Stimulated activated effector memory CD8-positive, alpha-beta T cell treated with anti-CD3 and anti-CD28 coated beads, Interleukin-12 subunit alpha, Interleukin-12 subunit beta, amount 100 ng/mL, for 72 hours (primary cell): ENCODE results near the gene GABARAP.
A peak's percentile ranks its signal among the peaks of the same experiment; 100 is the strongest.

Source experiments
- ATAC-seq: fragments of 150-1000 bp; cut with Tn5 transposase; 2 replicates; pipeline ENCODE4 v1.10.0; 2021
- DNase-seq, 2 donors: peaks; one replicate each; pipeline ENCODE4 v3.0.0; 2021 to 2022; ENCODE audit warnings: low spot score in 2 of 2
- H3K27ac Mint-ChIP-seq: one replicate; pipeline ENCODE4 v1.8.0; 2022; ENCODE audit warnings: mild to moderate bottlenecking, mixed read lengths
- H3K36me3 Mint-ChIP-seq: one replicate; pipeline ENCODE4 v1.8.0; 2022; ENCODE audit warnings: mild to moderate bottlenecking, mixed read lengths
- H3K4me1 Mint-ChIP-seq: one replicate; pipeline ENCODE4 v1.8.0; 2022; ENCODE audit warnings: mixed read lengths
- H3K4me3 Mint-ChIP-seq: one replicate; pipeline ENCODE4 v1.8.0; 2022; ENCODE audit warnings: mild to moderate bottlenecking, mixed read lengths
- H3K9me3 Mint-ChIP-seq: one replicate; pipeline ENCODE4 v1.8.0; 2022; ENCODE audit warnings: mixed read lengths

The GABARAP gene

DNA sequence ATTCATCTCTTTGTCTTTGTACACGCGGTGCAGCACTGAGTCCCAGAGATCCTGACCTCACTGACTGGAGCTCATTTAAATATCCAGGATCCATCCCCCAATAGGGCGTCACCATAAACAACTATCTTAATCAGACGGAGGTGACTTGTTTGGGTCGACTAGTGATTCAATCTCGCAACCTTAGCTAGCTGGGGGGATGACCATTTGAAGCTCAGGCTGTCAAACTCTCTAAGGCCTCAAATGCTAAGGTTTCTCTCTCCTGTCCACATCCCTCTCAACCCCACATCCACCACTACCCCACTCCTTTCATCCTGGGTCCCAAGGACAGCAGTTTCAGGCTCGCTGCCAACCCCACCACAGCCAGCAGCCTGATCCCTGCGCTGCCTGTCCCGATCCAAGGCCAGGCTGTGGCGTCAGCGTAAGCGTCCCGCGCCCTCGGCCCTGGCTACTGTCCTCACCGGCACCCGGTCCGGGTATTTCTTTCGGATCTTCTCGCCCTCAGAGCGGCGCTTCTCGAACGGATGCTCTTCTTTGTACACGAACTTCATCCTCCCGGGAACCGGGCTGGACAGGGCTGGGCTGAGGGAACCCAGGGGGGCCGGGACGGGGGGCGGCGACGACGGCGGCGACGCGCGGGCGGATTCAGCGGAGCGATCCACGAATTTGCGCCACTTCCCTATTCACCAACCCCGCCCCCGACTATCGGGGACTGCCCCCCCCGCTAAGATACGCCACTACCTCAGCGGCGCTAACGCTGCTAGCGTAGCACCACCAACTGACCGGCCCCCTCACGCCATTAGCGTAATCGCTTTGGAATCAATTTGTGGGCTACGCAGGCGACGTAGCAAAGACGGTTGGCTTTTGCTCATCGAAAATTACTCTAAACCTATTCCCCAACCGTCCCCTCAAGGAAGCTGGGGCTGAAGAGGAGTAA is at the start of gene GABARAP:
TSS of gene GABARAP (minus strand) at position 667 of the 934 bp plus-strand sequence. CDS start at position 548, 119 bp downstream.
- peak within 1 kb of the TSS; percentile 99 for H3K4me3 Mint-ChIP-seq
- no peaks in the 10 kb centered on the region for H3K9me3 Mint-ChIP-seq
- H3K36me3 Mint-ChIP-seq = peaks cover 96% of the 10 kb centered on the region
- peaks cover 59% of the 10 kb centered on the region for H3K4me1 Mint-ChIP-seq
- H3K27ac Mint-ChIP-seq = peak within 1 kb of the TSS; percentile 99
- peak; percentile 59 for ATAC-seq
- DNase-seq = peak; percentile 87 to 97

GRCh38 chr17:7290685-7291084 is 48.4 kb upstream of the GABARAP start:
- Mint-ChIP-seq H3K9me3 (no peaks in the 10 kb centered on the region), H3K4me3 (no peak overlapping the region), H3K4me1 (peaks cover 10% of the 10 kb centered on the region), H3K36me3 (no peaks in the 10 kb centered on the region), H3K27ac (no peak overlapping the region)
- DNase-seq (no peak), ATAC-seq (no peak)

GRCh38 chr17:7290166-7290565 is 47.9 kb upstream of the GABARAP start:
- Mint-ChIP-seq H3K36me3 (no peaks in the 10 kb centered on the region), H3K4me1 (peaks cover 5% of the 10 kb centered on the region), H3K4me3 (no peak overlapping the region), H3K27ac (no peak overlapping the region), H3K9me3 (no peaks in the 10 kb centered on the region)
- DNase-seq (no peak), ATAC-seq (no peak)

- no peak for ATAC-seq
- no peaks in the 10 kb centered on the region for H3K9me3 Mint-ChIP-seq
Measured at GRCh38 chr17:7289256-7290032, 47.2 kb upstream of the GABARAP start.

GRCh38 chr17:7285679-7286078 is 43.4 kb upstream of the GABARAP start:
- no peaks in the 10 kb centered on the region for H3K36me3 Mint-ChIP-seq
- ATAC-seq (no peak), DNase-seq (no peak)
- H3K27ac Mint-ChIP-seq = no peak overlapping the region
- H3K9me3 Mint-ChIP-seq = no peaks in the 10 kb centered on the region
- H3K4me1 Mint-ChIP-seq = peaks cover 18% of the 10 kb centered on the region
- no peak overlapping the region for H3K4me3 Mint-ChIP-seq

More at GRCh38 chr17:7289256-7290032, 47.2 kb upstream of the GABARAP start:
- Mint-ChIP-seq H3K27ac (no peak overlapping the region), H3K36me3 (no peaks in the 10 kb centered on the region), H3K4me3 (no peak overlapping the region), H3K4me1 (no peaks in the 10 kb centered on the region)
- DNase-seq = no peak

DNA sequence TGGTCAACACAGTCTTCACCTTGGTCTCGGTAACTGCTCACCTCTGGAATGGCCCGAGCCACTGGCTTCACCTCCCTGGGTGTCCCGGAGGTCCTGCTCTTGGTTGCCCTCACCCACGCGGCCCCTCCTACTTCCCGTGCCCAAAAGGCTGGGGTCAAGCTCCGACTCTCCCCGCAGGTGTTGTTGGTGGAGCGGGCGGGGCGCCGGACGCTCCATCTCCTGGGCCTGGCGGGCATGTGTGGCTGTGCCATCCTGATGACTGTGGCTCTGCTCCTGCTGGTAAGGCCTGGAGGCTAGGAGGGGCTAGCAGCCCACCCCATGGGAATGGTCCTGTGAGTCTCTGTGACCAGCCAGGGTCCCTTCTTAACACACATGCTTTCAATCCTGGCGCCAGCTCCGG is 42.7 kb upstream of the GABARAP start:
- H3K9me3 Mint-ChIP-seq = no peaks in the 10 kb centered on the region
- H3K4me1 Mint-ChIP-seq = peaks cover 26% of the 10 kb centered on the region
- no peak overlapping the region for H3K27ac Mint-ChIP-seq
- no peak for ATAC-seq
- no peaks in the 10 kb centered on the region for H3K36me3 Mint-ChIP-seq
- H3K4me3 Mint-ChIP-seq = no peak overlapping the region
- DNase-seq = no peak

- H3K27ac Mint-ChIP-seq = no peak overlapping the region
- ATAC-seq (no peak), DNase-seq (no peak)
- H3K9me3 Mint-ChIP-seq = no peaks in the 10 kb centered on the region
- H3K36me3 Mint-ChIP-seq = no peaks in the 10 kb centered on the region
- H3K4me1 Mint-ChIP-seq = peaks cover 26% of the 10 kb centered on the region
- peak overlapping the region; percentile 76 for H3K4me3 Mint-ChIP-seq
Measured at GRCh38 chr17:7283471-7284216, 41.4 kb upstream of the GABARAP start.

GRCh38 chr17:7282752-7283321 is 40.6 kb upstream of the GABARAP start:
- Mint-ChIP-seq H3K27ac (no peak overlapping the region), H3K4me3 (peak overlapping the region; percentile 76), H3K36me3 (no peaks in the 10 kb centered on the region), H3K4me1 (peaks cover 26% of the 10 kb centered on the region), H3K9me3 (no peaks in the 10 kb centered on the region)
- no peak for DNase-seq
- no peak for ATAC-seq

GRCh38 chr17:7281953-7282751 is 39.9 kb upstream of the GABARAP start:
- ATAC-seq (no peak), DNase-seq (no peak)
- H3K4me1 Mint-ChIP-seq = peaks cover 26% of the 10 kb centered on the region
- H3K9me3 Mint-ChIP-seq = no peaks in the 10 kb centered on the region
- H3K27ac Mint-ChIP-seq = no peak overlapping the region
- peak overlapping the region; percentile 76 for H3K4me3 Mint-ChIP-seq
- no peaks in the 10 kb centered on the region for H3K36me3 Mint-ChIP-seq

DNA sequence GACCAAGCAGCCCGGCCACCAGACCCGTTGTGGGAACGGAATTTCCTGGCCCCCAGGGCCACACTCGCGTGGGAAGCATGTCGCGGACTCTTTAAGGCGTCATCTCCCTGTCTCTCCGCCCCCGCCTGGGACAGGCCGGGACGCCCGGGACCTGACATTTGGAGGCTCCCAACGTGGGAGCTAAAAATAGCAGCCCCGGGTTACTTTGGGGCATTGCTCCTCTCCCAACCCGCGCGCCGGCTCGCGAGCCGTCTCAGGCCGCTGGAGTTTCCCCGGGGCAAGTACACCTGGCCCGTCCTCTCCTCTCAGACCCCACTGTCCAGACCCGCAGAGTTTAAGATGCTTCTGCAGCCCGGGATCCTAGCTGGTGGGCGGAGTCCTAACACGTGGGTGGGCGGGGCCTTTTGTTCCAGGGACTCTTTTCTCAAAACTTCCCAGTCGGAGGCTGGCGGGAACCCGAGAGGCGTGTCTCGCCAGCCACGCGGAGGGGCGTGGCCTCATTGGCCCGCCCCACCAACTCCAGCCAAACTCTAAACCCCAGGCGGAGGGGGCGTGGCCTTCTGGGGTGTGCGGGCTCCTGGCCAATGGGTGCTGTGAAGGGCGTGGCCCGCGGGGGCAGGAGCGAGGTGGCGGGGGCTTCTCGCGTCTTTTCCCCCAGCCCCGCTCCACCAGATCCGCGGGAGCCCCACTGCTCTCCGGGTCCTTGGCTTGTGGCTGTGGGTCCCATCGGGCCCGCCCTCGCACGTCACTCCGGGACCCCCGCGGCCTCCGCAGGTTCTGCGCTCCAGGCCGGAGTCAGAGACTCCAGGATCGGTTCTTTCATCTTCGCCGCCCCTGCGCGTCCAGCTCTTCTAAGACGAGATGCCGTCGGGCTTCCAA is 39.1 kb upstream of the GABARAP start, which contains the start of gene SLC2A4:
TSS of gene SLC2A4 (plus strand) at position 645 of the 879 bp plus-strand sequence. CDS start at position 862, 217 bp downstream.
- no peak within 1 kb of the TSS for H3K27ac Mint-ChIP-seq
- peak within 1 kb of the TSS; percentile 76 for H3K4me3 Mint-ChIP-seq
- no peaks in the 10 kb centered on the region for H3K9me3 Mint-ChIP-seq
- ATAC-seq = peak; percentile 88
- peak; percentile 73 to 90 for DNase-seq
- H3K36me3 Mint-ChIP-seq = no peaks in the 10 kb centered on the region
- peaks cover 26% of the 10 kb centered on the region for H3K4me1 Mint-ChIP-seq

GRCh38 chr17:7280519-7281073 is 38.3 kb upstream of the GABARAP start:
- Mint-ChIP-seq H3K9me3 (no peaks in the 10 kb centered on the region), H3K27ac (no peak overlapping the region), H3K4me3 (peak overlapping the region; percentile 76), H3K4me1 (peaks cover 26% of the 10 kb centered on the region), H3K36me3 (no peaks in the 10 kb centered on the region)
- DNase-seq (peak in 1 of 2 donors; percentile 92), ATAC-seq (peak; percentile 71)

- H3K4me1 Mint-ChIP-seq = peaks cover 26% of the 10 kb centered on the region
- H3K9me3 Mint-ChIP-seq = no peaks in the 10 kb centered on the region
- H3K4me3 Mint-ChIP-seq = peak overlapping the region; percentile 76
- no peaks in the 10 kb centered on the region for H3K36me3 Mint-ChIP-seq
- DNase-seq (no peak), ATAC-seq (no peak)
- no peak overlapping the region for H3K27ac Mint-ChIP-seq
Measured at GRCh38 chr17:7279448-7279847, 37.2 kb upstream of the GABARAP start.

- H3K36me3 Mint-ChIP-seq = peaks cover 14% of the 10 kb centered on the region
- no peaks in the 10 kb centered on the region for H3K9me3 Mint-ChIP-seq
- H3K4me3 Mint-ChIP-seq = no peak overlapping the region
- peaks cover 23% of the 10 kb centered on the region for H3K4me1 Mint-ChIP-seq
- no peak for ATAC-seq
- no peak overlapping the region for H3K27ac Mint-ChIP-seq
- no peak for DNase-seq
Measured at GRCh38 chr17:7266784-7267183, 24.5 kb upstream of the GABARAP start.
